HepG2 (cell line): ENCODE measurements around the gene CALU.

ENCODE experiments used
- CBX1 ChIP-seq: IDR thresholded peaks from one replicate; pipeline ENCODE4 v1.6.1; 2016; ENCODE audit warnings: antibody characterized with exemption, low read depth
- EZH2 ChIP-seq: conservative IDR thresholded peaks from 2 replicates; pipeline ENCODE4 v1.6.1; 2012; ENCODE audit warnings: mild to moderate bottlenecking, low read depth, low read length, moderate library complexity
- RAD21 ChIP-seq: fragments of 450-650 bp; formaldehyde crosslinking; IDR thresholded peaks from 2 replicates; pipeline ENCODE4 v1.5.0; 2020; ENCODE audit warnings: mild to moderate bottlenecking
- TF ChIP-seq, protein P1 (sequence below): sonication (generic); formaldehyde crosslinking; IDR thresholded peaks from 2 replicates; pipeline ENCODE4 v1.5.0; 2020; ENCODE audit warnings: mild to moderate bottlenecking, missing genetic modification reagents, moderate library complexity
- TF ChIP-seq, protein P2 (sequence below): sonication (generic); formaldehyde crosslinking; IDR thresholded peaks from 2 replicates; pipeline ENCODE4 v1.5.0; 2020; ENCODE audit warnings: missing genetic modification reagents

DNA sequence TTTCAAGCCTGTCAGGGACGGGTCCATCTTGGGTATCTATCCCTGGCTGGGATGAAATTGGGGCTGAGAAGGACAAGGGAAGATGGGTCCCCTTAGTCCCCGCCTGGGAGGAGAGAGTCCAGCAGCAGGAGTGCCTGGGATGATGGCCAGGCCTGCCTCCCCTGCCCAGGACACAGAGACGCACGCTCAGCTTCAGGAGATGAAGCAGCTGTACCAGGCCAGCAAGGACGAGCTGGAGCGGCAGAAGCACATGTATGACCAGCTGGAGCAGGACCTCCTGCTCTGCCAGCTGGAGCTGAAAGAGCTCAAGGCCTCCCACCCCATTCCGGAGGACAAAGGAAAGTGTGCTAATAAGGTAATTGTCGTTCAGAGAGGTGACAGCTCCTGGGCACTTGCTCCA is 68.0 kb downstream of the CALU start:
- TF ChIP-seq, protein P1, sequence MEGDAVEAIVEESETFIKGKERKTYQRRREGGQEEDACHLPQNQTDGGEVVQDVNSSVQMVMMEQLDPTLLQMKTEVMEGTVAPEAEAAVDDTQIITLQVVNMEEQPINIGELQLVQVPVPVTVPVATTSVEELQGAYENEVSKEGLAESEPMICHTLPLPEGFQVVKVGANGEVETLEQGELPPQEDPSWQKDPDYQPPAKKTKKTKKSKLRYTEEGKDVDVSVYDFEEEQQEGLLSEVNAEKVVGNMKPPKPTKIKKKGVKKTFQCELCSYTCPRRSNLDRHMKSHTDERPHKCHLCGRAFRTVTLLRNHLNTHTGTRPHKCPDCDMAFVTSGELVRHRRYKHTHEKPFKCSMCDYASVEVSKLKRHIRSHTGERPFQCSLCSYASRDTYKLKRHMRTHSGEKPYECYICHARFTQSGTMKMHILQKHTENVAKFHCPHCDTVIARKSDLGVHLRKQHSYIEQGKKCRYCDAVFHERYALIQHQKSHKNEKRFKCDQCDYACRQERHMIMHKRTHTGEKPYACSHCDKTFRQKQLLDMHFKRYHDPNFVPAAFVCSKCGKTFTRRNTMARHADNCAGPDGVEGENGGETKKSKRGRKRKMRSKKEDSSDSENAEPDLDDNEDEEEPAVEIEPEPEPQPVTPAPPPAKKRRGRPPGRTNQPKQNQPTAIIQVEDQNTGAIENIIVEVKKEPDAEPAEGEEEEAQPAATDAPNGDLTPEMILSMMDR (CRISPR knock-in tag), result no peak
- TF ChIP-seq CBX1 (no peak), RAD21 (CRISPR knock-in tag) (no peak), EZH2 (no peak)
- TF ChIP-seq, protein P2, sequence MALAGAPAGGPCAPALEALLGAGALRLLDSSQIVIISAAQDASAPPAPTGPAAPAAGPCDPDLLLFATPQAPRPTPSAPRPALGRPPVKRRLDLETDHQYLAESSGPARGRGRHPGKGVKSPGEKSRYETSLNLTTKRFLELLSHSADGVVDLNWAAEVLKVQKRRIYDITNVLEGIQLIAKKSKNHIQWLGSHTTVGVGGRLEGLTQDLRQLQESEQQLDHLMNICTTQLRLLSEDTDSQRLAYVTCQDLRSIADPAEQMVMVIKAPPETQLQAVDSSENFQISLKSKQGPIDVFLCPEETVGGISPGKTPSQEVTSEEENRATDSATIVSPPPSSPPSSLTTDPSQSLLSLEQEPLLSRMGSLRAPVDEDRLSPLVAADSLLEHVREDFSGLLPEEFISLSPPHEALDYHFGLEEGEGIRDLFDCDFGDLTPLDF (CRISPR knock-in tag), result no peak
